ENCODE measurements around the gene NRG2. TPM values are rescaled to one million over a fixed set of nuclear protein-coding genes. Genes with fewer than 3 reads are reported as not detected.

The NRG2 gene
- total and polyA plus RNA-seq, 2 donors (not counting 3 experiments of a cell fraction or from before 2014, with no cell fraction given) = 0.26 to 0.42 TPM

GRCh38 chr5:139982975-139983240 lies 60.2 kb downstream of the NRG2 start:
- H3K27ac ChIP-seq (ENCODE audit: insufficient read depth, low read depth, low read length) = no peak overlapping the region
- no peaks in the 10 kb centered on the region for H3K9me1 ChIP-seq (replicated peaks; ENCODE audit: control insufficient read depth, extremely low read depth, insufficient read depth, low read length)
- no peak overlapping the region for H3K9ac ChIP-seq (replicated peaks; ENCODE audit: extremely low read depth, insufficient read depth, low read length)
- no peaks in the 10 kb centered on the region for H3K79me2 ChIP-seq (ENCODE audit: control insufficient read depth, insufficient read depth, low read length)
- no peak overlapping the region for H2AFZ ChIP-seq (ENCODE audit: low read depth, low read length)
- no peak for TF ChIP-seq POLR2A (IDR thresholded peaks at IDR 0.05; ENCODE audit: low read depth, low read length)
- no peak for TF ChIP-seq FOS (IDR thresholded peaks at IDR 0.05; ENCODE audit: borderline replicate concordance, insufficient read depth, low read length)
- TF ChIP-seq MYC (IDR thresholded peaks at IDR 0.05; ENCODE audit: low read depth, low read length) = no peak
- TF ChIP-seq, protein P1, sequence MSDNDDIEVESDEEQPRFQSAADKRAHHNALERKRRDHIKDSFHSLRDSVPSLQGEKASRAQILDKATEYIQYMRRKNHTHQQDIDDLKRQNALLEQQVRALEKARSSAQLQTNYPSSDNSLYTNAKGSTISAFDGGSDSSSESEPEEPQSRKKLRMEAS (IDR thresholded peaks at IDR 0.05; ENCODE audit: insufficient read depth, insufficient read length) = no peak
- no peak for TF ChIP-seq POLR2AphosphoS5 (IDR thresholded peaks at IDR 0.05; ENCODE audit: insufficient read depth, low read depth, low read length)
- TF ChIP-seq GATA2 (IDR thresholded peaks at IDR 0.05; ENCODE audit: insufficient read depth, insufficient read length, low read depth, low read length) = no peak
- no peak for TF ChIP-seq CTCF (IDR thresholded peaks at IDR 0.05; ENCODE audit: extremely low read depth in 1 of 2, insufficient read depth in 1 of 2, low read depth in 1 of 2, low read length in 2 of 2)
- no peak for TF ChIP-seq EZH2 (IDR thresholded peaks at IDR 0.05; ENCODE audit: borderline replicate concordance, low read depth, low read length, severe bottlenecking)
- no peak for TF ChIP-seq JUN (IDR thresholded peaks at IDR 0.05; ENCODE audit: borderline replicate concordance, insufficient read depth, insufficient read length, low read depth)
- H3K4me1 ChIP-seq (ENCODE audit: control insufficient read depth, extremely low read depth, insufficient read depth, low read length) = peaks cover 14% of the 10 kb centered on the region
- no peaks in the 10 kb centered on the region for H3K9me3 ChIP-seq (replicated peaks; ENCODE audit: control insufficient read depth, insufficient read depth, low read length)
- ChIA-PET POLR2A (no interaction called here), CTCF (interaction anchor here (1.9 to 5.9 kb wide), 2 partner anchors 14 to 161 kb away, joined by 5 to 37 read pairs; no protein-coding TSS in a partner anchor)
- H3K36me3 ChIP-seq (ENCODE audit: control insufficient read depth in 2 of 2, extremely low read depth in 1 of 2, insufficient read depth in 2 of 2, low read length in 2 of 2) = no peaks in the 10 kb centered on the region
- H3K4me2 ChIP-seq (ENCODE audit: insufficient read depth, low read length) = no peak overlapping the region
- BruUV-seq (replicated peaks) = no TSS peak
- DNase-seq (ENCODE audit: low read depth, low spot score) = no peak
- dilution Hi-C loops (cut with MboI; ENCODE audit: extremely low pct_ligation_motif_present, low sequenced_read_pairs) = no loop called here
- no peaks in the 10 kb centered on the region for H4K20me1 ChIP-seq (replicated peaks; ENCODE audit: control insufficient read depth, extremely low read depth, insufficient read depth, low read length)
- intact Hi-C loops (cut with micrococcal nuclease) = no loop called here
- peaks cover 8 to 9% of the 10 kb centered on the region in 2 experiments for H3K27me3 ChIP-seq (ENCODE audit: control insufficient read depth in 2 of 2, insufficient read depth in 2 of 2, low read length in 2 of 2)
- no peak for FAIRE-seq
- H3K4me3 ChIP-seq (replicated peaks in 1 of 3; ENCODE audit: insufficient read depth in 1 of 3, low read depth in 1 of 3, low read length in 3 of 3) = no peak overlapping the region

Measured in endothelial cell of umbilical vein (primary cell).